22Rv1 (cell line): ENCODE data around the gene OR1L4.

Experiments used
- CTCF ChIP-seq: fragments of 450-650 bp; IDR thresholded peaks from 2 replicates; pipeline ENCODE4 v1.5.1; 2017; ENCODE audit warnings: mild to moderate bottlenecking
- ZFX ChIP-seq: fragments of 450-650 bp; IDR thresholded peaks from 2 replicates; pipeline ENCODE4 v1.6.1; 2017; ENCODE audit warnings: antibody characterized with exemption, borderline replicate concordance

GRCh38 chr9:122695696-122696095 lies 28.1 kb upstream of the OR1L4 start:
- TF ChIP-seq CTCF (no peak), ZFX (no peak)
